Right renal cortex interstitium (tissue), 3 donors: ENCODE results near the gene HOXA13. TPM values are rescaled to one million over a fixed set of nuclear protein-coding genes. Genes with fewer than 3 reads are reported as not detected.

Experiments
- DNase-seq, 3 donors: peaks; one replicate each; pipeline ENCODE4 v3.0.0-alpha.2; 2013; ENCODE audit warnings: low read depth in 3 of 3, low spot score in 2 of 3
- polyA plus RNA-seq, 3 donors: library from polyadenylated mRNA; unstranded; fragments of 120-200 nt; gene quantifications; one replicate each; pipeline ENCODE4 v1.2.1, GENCODE V29; 2013; ENCODE audit not compliant: insufficient read length in 3 of 3

The HOXA13 gene
- polyA plus RNA-seq, 3 donors: 0.06 TPM; not detected in 1

DNA sequence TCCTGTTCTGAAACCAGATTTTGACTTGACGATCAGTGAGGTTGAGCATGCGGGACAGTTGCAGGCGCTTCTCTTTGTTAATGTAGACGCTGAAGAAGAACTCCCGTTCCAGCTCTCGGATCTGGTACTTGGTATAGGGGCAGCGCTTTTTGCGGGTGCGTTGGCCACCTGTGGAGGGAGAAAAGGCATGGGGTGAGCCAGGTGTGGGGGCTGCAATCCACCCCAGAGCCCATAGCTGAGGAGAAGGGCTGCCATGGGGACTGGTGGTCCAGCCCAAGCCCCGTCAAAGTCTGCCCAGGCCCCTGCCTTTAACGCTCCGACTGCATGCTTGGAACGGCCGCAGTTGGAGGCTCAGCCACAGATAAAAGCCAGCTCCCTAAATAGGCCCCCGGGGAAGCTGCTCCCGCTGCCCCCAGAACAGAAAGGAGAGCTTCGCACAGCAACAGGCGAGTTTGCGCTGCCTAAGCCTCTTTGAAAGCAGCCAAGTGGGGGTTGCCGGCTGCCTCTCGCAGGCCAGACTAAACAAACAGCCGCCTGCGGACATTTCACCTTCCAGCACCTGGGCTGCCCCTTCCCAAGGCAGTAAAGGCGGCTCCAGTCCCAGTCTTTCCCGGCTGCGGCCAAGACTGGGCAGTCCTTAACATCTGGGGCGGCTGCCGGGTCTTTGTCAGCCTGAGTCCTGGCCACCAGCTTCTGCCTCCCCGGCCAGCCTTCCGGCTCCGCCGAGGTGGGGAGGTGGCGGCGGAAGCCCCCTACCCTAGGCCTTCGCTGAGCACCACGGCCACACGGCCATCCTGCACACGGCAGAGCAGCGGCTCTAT, 16.8 kb downstream of the HOXA13 start:
- no peak for DNase-seq

DNA sequence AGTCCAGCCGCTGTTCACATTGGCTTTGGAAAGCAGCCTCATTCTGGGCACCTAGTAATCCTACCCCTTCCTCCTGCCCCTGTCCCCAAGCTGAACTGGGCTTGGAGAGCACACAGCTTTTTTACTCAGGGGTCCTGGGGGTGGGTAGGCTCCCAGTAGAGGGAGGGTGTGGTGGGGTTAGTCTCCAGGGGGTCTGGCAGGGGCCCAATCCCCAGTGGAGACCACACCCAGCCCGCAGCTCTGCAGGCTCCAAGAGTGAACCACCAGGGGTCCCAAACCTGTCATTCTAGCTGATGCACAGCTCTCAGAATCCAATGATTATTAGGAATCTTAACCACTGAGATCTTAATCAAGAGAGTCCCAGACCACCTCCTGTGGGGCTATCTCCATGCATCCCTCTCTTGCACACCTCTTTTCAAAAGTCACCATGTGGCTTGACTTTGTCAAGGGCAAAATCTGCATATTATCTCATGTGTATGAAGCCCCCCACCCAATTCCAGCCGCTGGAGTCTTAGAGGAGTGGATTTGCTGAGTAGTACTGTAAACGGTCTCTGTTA, 17.5 kb downstream of the HOXA13 start:
- no peak for DNase-seq

DNA sequence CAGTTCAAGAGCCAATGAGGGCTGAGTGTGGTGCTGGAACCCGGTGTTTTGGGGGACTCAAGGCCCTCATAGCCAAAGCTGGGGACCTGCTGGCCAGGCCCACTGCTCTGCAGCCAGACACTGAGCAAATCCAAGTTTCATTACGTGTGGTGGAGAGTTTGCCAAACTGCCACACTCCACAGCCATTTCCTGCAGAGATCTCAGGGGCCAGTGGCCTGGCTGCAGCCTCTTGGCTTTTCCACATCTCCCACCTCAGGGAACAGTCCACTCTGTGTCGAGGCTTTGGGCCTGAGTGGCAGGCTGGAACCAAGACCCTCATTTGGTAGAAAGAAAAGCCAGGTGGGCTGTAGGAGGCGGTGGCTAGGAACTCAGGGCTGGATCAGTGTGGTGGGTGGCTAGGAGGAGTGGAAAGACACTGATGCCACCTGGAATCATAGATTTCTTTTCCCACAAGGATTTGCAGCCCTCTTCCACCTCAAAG, 18.1 kb downstream of the HOXA13 start:
- no peak for DNase-seq

DNA sequence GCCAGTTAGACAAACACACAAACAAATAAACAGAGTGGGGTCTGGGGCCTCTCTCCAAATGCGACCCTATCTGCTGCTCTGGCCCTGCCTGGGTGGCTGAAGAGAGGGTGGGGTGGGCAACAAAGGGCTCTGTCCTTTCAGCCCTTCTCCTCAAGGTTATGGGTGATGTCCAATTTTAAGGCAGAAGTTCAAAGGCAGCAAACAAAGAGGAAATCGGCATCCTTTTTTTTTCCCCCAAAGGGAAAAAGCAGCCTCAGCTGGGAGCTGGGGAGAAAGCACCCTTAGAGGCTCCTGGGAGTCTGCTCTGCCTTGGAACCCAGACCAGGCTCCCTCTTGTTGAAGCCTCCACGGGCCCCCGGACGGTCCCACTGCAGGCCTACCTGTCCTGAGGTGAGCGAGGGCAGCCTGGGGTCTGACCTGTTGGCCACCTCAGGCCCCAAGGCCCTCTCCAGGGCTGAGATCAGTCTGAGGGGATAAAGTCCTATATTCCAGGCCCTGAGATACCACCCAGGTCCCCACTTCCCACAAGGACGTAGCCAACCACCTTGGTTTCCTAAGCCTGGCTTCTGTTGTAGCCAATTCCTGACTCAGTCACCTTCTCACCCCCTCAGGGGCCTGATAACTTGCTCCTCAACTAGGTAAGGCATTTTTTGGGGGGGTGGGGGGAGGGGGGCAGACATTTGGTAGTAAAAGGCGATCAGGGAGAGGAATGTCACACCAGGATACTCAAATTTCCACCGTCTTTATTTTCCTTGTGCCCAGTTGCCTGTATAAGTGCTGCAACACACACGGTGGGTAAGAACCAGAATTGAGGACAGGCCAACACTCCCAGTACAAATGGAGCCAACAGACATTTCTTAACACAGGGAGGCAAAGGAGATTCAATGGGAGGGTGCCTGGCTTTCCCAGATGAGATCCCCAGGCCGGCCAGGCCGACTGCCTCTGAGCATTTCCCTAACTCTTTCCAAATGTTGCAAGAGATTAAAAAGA, 19.2 kb downstream of the HOXA13 start:
- DNase-seq: no peak

DNA sequence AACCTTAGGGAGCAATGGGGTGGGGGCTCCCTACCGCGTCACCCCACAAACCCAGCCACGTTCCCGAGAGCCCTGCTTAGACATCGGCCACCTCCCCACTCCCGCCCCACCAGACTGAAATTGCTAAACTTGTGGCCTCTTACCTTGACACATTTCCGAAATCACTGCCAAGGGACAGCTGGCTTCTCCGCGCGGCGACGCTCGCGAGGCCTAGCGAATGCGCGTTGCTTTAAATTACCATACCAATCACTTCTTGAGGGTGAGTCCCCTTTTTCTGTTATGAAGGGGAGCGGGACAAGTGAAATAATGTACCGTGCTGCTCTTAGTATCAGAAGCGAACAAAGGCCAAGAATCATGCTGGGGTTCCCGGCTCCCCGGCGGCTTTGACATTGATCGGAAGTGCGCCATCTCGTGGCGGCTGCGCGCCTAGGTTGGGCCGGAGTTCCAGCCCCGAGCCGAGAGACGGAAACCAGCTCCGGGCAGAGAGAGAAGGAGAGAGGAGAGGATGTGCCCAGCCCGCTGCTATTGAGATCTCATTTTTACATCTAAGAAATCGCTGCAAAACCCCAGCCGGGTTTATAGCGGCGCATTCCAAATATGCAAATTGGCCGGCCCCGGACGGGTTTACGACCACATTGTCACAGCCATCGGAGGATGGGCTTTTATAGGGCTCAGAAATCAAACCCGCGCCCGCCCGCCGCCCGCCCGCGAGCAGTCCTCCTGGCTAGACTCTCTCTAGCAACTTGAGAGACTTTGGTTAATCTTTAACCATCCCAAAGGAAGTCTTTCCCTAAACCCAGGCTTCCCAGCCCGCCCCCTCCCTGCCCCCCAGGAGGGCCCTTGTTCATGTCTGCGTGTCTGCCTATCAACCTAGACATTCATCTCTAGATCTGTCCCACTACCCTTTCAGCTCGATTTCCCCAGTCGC, 20.1 kb downstream of the HOXA13 start:
- DNase-seq: peak in 1 of 3 donors; percentile 85

DNA sequence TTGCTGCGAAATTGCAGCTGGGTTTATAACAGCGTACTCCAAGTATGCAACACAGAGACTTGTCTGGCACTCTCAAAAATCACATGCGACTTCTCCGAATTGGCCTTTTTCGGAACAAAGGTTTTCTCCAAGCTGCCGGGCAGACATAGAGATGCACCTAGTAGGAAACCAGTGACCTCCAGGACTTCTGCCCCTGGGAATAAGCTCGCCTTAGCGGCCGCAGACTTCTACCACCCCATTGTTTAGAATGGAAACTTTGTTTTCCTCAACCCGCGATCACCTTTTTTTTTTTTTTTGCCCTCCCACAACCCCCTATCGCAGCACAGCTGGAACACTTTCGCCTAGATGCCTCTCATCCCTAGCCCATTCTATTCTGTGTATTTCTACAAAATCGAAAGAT, 20.9 kb downstream of the HOXA13 start:
- no peak for DNase-seq

DNA sequence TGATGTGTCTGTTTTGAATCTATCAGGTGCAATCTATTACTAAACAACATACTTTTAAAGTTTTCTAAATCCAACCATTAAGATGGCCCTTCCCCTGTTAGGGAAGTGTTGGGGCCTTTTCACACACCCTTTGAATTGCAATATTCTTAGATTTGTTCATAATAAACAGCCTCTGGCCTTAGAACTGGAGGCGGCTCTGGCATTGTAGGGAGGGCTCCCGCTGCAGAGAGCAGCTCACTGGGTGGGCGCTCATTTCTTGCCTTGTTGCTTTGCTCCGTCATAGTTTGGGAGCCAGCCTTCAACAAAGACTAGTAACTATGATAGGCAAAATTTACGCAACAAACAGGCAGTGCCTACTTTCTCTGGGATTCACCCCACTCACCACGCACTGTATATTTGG, 21.5 kb downstream of the HOXA13 start:
- no peak for DNase-seq

DNA sequence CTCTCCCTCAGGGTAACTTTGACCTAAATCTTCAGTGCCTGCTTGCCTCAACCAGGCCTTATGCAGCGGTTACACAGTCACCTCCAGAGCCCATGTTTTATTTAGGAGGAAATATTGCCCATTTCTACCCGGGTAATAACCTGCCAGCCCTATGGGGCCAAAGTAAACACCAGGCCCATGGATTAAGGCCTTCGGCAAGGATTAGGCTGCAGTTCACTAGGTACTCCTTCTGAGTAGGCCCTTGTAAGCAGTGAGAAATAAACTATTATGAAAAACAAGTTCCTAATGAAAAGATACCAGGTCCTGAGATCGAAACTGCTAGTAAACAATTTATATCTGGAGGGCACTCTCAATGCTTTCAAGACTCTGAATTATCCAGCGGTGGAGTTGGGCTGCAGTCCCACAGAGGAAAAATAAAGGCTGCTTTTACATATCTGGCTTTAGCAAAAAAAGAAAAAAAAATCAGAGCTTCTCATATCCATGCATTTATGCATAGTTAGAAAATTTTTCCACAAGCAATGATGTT, 22.0 kb downstream of the HOXA13 start:
- DNase-seq: no peak

DNA sequence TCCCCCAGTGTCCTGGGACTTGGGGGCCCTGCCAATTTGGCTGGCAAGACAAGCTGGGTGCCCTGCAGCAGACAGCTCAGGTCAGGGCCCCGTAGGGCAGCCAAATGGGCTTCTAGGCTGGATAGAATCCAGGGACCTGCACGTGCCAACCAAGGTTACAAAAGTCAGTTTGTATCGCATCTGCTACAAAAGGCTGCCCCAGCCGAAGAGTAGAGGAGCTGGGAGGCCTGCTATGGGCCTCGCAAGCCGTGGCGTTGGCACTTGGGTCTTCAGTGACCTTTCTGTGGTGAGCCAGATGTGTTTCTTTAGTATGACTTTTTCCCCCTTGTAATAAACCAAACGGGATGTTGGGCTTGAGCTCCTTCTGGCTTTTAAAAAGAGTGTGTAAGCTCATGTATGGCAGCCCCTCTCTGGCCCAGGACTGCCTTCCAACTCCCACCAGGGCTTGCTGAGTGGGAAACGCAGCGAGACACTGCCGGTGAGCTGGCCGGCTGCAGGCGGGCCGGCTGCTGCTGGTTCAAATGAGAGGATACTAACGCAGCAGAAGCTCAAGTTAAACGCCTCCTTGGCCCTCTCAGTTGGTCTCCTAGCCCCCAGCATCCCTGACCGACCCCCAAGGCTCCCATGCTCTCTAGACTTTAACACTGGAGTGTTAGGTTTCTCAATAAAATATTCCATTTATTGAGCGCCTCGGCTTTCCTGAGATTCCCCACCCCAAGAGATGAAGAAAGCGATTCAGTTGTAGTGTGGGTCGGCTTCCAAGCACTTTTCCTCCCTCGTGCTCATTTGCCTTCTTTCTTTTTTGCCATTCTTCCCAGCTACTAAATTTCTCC, 22.7 kb downstream of the HOXA13 start:
- DNase-seq: no peak

DNA sequence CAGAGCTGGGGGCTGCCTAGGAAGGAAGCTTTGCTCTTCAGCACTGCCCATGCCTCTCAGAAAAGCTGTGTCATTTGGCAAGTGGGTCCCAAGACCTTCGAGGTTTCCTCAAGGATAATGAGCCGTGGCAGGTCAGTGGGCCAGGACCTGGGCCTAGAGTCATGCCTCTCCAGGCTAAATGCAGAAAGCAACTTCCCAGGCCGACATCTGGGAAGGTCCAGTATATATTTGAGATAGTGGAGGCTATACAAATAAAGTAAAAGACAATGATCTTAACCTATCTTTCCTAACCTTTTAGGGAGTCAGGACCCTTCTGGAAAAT, 23.4 kb downstream of the HOXA13 start:
- DNase-seq: no peak

DNA sequence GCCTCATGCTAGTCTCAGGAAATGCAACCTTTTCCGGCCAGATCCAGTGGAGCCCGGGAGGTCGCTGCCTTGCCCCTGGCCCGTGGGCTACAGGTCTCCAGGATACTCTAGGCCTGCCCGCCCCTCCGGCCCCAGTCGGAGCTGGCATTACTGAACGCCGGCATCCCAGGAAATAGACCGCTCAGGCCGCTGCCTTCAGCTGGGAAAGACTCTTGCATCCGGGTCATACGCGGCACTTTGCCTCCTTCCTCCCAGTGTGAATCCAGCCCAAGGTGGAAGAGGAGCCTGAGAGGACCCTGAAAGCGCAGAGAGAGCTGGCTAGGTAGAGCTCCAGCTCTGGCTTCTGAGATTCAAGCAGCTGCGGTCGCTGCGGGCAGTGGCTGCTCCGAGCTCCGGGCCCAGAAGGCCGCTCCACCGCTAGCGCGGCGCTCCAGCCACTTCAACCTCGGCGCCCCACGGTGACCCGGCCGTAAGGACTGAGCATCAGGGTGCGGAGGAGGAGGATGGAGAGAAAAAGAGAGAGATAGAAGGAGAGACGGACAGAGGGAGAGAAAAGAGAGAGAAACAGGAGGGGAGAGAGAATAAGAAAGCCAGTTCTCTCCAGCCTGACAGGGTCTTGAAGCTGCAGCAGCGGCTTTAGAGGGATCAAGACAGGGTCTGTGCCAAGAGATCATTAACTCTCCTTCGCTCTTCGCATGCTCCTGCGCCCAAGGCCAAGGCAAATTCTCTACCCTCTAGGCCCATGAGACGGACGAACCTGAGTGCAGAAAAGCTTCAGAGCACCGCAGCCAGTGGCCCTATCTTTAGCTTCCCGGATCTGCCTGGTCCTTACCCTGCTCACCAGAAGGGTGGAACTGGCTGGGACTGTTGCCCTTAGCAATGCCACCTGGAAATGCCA, 24.0 kb downstream of the HOXA13 start:
- DNase-seq: no peak

DNA sequence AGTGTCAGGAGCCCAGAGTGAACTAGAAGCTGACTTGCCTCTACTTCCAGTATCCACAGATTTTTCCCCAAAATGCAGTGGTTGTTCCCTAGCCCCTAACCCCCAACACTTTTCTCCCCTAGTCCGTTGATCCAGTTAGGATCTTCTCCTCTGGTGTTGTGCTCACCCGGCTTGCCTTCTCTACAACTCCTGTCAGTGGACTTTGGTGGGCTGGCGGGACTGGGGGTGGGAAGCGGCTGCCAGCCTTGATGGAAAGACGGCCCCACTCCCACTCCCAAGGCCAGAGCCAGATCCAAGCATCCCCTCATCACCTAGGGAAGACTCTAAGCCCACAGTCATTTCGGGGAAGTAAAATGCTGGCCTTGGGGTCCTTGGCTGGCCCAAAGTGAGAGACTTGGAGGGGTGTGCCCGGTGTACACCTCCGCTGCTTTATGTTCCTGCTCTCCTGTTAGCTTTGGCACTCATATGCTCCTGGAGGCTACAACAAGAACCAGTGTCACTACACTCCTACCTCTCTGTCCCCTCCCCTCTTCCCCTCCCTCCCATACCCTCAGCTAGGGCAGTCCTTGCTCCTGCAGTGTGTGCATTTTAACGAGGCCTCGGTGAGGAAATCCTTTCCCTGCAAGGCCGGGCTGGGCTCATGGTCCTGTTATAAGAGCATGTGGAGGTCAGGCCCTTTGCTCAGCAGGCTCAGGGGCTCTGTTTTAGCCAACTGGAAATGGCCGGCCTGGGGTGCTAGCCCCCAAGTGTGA, 24.8 kb downstream of the HOXA13 start:
- no peak for DNase-seq

DNA sequence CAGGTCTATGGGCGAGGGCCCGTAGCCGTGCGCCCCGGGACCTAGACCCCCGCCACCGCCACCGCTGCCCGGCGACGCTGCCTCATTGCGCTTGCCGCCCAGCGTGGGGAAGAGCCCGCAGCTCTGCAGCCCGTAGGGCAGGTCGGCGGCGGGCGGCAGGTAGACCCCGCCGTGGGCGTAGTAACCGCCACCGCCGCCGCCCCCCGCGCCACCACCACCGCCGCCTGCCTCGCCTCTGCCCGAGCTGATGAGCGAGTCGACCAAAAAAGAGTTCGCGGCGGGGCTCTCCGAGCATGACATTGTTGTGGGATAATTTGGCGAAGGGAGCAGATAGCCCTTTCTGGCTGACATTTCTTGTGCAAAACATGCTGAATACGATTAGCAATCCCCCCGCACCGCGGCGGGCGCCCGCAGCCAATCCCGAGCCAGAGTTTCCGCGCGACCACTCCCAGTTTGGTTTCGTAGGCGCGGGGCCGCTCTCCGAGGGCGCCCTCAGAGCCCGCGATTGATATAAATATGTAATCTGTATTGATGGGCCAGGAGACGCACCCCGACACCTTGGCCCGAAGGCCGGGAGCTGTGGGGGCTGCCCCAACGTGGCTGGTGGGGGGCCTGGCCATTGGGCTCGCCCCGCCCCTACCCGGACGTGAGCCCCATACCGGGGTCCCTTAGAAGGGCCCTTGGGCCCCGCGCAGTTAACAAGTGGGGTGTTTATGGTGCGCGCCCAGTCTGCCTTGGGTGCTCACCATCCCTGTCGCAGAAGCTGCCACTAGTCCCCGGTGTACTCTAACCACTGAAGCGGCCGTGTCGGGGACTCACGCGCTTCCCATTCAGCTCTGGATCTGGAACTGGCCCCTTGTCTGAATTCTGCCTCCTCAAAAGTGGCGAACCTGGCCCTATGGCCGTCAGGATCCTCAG, 25.7 kb downstream of the HOXA13 start, which contains the start of gene HOXA10:
HOXA10 (minus strand) TSS at position 365 of the 918 bp plus-strand sequence; CDS start at position 351, 14 bp downstream.
- no peak for DNase-seq

DNA sequence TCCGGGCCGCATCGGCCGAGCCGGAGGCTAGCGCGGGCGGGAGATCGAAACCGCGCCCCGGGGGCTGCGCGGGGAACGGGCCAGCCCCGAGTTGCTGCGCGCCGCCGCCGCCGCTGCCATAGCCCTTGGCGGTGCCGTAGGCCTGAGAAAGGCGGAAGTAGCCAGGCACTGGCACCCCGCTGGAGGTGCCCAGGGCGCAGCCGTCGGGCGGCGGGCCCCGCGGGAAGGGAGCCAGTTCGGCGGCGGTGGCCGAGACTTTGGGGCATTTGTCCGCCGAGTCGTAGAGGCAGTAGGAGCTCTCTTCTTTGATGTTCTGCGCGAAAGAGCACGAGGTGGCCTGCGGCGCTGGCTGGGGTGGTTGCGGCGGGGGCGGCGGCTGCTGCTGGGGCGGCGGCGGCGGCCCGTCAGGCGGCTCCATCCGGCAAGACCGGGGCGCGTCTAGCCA, 26.4 kb downstream of the HOXA13 start:
- no peak for DNase-seq

DNA sequence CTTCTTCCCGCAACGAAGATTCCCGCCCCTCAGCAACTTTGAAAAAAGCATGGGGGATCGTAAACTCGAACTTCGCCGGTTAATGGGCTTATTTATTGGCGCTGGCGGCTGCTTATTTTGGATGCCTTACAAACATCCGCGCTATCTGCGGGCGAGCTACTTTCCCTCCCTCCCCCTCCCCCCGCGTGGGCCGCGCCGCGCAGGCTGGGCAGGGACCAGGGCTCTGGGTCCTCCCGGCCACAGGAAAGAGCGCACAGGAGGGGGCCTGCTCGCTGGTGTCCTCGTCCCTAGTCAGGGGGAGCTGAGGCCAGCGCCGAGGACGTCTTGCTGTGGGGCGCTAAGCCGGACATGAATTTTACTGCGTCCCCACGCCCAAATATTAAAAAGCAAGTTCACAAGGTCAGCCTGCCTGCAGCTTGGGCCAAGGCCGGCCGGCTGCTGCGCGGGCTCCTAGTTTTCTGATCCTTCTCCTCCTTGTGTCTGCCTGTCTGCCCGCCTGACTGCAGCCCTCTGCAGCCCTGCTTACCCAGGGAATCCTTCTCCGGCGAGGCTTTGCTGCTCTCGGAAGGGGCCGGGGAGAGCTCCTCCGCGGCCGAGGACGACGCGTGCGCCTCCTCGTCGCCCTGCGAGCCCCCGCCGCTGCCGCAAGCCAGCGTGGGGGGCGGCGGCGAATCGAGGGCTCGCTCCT, 26.9 kb downstream of the HOXA13 start:
- DNase-seq: no peak
